GM04504 (cell line): ENCODE results near the gene EFCAB12.

Experiments used
- DNase-seq: peaks from one replicate; pipeline ENCODE4 v3.0.0-alpha.2; 2012; ENCODE audit warnings: low read depth

The EFCAB12 gene

GRCh38 chr3:129445471-129445870 is 17.0 kb upstream of the EFCAB12 start:
- no peak for DNase-seq

- no peak for DNase-seq
These were observed 14.5 kb upstream of the EFCAB12 start for GRCh38 chr3:129442947-129443346.

- no peak for DNase-seq
These were observed 14.1 kb upstream of the EFCAB12 start for GRCh38 chr3:129442486-129442885.

GRCh38 chr3:129441782-129442181 is 13.3 kb upstream of the EFCAB12 start:
- DNase-seq, result peak; percentile 43

GRCh38 chr3:129441215-129441614 is 12.8 kb upstream of the EFCAB12 start:
- no peak for DNase-seq

- no peak for DNase-seq
These were observed 12.3 kb upstream of the EFCAB12 start for GRCh38 chr3:129440618-129441190.

- DNase-seq, result peak; percentile 99
These were observed 11.6 kb upstream of the EFCAB12 start, which contains the start of the genes IFT122 and MBD4 for GRCh38 chr3:129439817-129440617. Gene IFT122 (plus strand): TSS chr3:129440224. CDS start chr3:129440331, 107 bp downstream. Gene MBD4 (minus strand): TSS chr3:129439948. CDS start chr3:129439833, 115 bp downstream.

- no peak for DNase-seq
These were observed 10.9 kb upstream of the EFCAB12 start for GRCh38 chr3:129439226-129439816.

GRCh38 chr3:129435367-129435766 is 6.9 kb upstream of the EFCAB12 start:
- DNase-seq, result no peak

GRCh38 chr3:129434140-129434539 is 5.7 kb upstream of the EFCAB12 start:
- no peak for DNase-seq

GRCh38 chr3:129433565-129433964 is 5.1 kb upstream of the EFCAB12 start:
- no peak for DNase-seq

GRCh38 chr3:129432671-129433070 is 4.2 kb upstream of the EFCAB12 start:
- DNase-seq, result no peak

GRCh38 chr3:129432036-129432435 is 3.6 kb upstream of the EFCAB12 start:
- no peak for DNase-seq

- DNase-seq, result no peak
These were observed 1.2 kb upstream of the EFCAB12 start for GRCh38 chr3:129429602-129430001.

GRCh38 chr3:129429080-129429451 is 630 bp upstream of the EFCAB12 start:
- no peak for DNase-seq

- no peak for DNase-seq
These were observed 445 bp downstream of the EFCAB12 start for GRCh38 chr3:129428007-129428375.

GRCh38 chr3:129425619-129426018 is 2.8 kb downstream of the EFCAB12 start:
- DNase-seq, result no peak

- no peak for DNase-seq
These were observed 3.2 kb downstream of the EFCAB12 start for GRCh38 chr3:129425213-129425612.

- no peak for DNase-seq
These were observed 4.1 kb downstream of the EFCAB12 start for GRCh38 chr3:129424185-129424841.

- no peak for DNase-seq
These were observed 5.5 kb downstream of the EFCAB12 start for GRCh38 chr3:129422897-129423296.

GRCh38 chr3:129421988-129422745 is 6.3 kb downstream of the EFCAB12 start:
- no peak for DNase-seq
